ENCODE measurements around the gene TTC8.
"Not testable (repeated sequence)": the region's sequence is repeated elsewhere in the genome, so short reads cannot be mapped to it uniquely, and the experiment has no call there.

The TTC8 gene

DNA sequence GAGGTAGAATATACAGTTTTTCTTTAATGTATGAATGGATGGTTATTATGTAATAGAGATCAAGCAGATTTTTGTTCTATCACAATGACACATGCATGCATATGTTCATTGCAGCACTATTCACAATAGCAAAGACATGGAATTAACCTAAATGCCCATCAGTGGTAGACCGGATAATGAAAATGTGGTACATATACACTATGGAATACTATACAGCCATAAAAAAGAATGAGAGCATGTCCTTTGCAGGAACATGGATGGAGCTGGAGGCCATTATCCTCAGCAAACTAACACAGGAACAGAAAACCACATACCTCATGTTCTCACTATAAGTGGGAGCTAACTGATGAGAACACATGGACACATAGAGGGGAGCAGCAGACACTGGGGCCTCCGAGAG lies 34.7 kb downstream of the TTC8 start:
- not testable (repeated sequence) for FAIRE-seq; DNase-seq (ENCODE audit: insufficient read length, low spot score)

DNA sequence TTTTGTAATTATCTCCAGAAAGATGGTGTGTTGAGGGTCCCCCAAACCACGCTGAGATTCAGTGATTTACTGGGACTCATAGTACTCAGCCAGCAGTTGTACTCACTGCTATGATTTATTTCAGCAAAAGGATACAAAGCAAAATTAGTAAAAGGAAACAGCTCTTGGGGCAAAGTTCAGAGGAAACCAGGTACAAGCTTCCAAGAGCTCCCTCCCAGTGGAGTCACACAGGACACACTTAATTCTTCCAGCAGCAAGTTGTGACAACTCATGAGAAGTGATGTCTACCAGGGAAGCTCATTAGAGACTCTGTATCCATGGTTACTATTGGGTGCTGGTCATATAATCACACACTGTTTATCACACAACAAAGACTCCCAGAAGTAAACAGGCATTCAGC lies 38.7 kb downstream of the TTC8 start:
- DNase-seq (ENCODE audit: insufficient read length, low spot score) (no peak), FAIRE-seq (no peak)

DNA sequence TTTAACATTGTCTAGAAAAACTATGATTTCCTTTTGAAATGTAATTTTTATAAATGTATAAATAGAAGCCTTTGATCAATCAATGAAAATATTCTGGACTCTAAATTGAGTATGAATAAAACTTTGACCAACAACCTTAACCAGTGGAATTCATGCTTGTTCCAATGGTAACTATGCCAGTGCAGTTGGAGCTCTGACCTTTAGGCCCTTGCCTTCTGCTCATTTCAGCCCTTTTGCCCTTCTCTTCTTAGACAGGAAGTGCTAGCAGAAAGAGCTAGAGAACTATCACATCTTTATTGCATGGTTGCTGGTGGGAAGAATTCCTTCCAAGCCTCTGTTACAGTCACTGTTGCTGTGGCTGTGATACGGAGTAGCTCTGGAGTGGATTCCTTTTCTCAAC lies 39.7 kb downstream of the TTC8 start:
- FAIRE-seq (no peak), DNase-seq (ENCODE audit: insufficient read length, low spot score) (no peak)

GRCh38 chr14:88866305-88866704 lies 41.9 kb downstream of the TTC8 start:
- FAIRE-seq (no peak), DNase-seq (ENCODE audit: insufficient read length, low spot score) (no peak)

DNA sequence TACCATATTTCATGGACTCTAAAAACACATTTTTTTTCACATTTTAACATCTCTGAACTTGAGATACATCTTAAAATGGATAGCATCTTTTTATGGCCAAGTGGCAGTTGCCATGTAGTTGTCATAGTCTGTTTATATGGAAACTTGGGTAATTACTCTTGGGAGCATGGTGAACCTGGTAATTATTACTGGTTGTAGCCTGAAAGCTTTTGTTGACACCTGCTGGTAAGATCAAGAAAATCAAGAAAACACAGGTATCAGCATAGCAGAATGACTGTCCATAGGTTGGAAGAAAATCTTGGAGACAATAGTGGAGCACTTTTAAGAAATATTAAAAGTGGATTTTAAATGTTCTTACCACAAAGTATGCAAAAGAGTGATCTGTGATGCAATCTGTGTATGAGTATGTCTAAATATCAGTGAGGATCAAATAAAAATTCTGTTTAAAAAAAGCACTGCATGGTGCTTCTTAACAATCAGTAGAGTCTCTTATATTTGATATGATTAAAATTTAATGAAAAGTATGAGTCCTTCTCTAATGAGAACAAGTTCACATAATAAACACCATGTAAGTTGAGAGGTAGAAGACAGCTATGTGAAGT lies 44.2 kb downstream of the TTC8 start:
- FAIRE-seq: no peak
- no peak for DNase-seq (ENCODE audit: insufficient read length, low spot score)

- DNase-seq (ENCODE audit: insufficient read length, low spot score) (no peak), FAIRE-seq (no peak)
Measured at GRCh38 chr14:88870777-88871176, 46.3 kb downstream of the TTC8 start.

DNA sequence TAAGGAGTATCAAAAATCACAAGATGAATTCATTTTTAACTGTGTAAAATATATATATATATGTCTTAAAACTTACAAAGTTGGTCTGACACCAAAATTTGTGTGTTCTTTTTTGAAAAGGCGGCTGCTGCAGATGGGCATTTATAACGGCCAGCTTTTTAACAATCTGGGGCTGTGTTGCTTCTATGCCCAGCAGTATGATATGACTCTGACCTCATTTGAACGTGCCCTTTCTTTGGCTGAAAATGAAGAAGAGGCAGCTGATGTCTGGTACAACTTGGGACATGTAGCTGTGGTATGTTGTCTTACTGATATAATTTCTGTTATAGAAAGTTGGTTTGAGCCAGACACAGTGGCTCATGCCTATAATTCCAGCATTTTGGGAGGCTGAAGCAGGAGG lies 47.0 kb downstream of the TTC8 start:
- DNase-seq (ENCODE audit: insufficient read length, low spot score) (no peak), FAIRE-seq (no peak)

DNA sequence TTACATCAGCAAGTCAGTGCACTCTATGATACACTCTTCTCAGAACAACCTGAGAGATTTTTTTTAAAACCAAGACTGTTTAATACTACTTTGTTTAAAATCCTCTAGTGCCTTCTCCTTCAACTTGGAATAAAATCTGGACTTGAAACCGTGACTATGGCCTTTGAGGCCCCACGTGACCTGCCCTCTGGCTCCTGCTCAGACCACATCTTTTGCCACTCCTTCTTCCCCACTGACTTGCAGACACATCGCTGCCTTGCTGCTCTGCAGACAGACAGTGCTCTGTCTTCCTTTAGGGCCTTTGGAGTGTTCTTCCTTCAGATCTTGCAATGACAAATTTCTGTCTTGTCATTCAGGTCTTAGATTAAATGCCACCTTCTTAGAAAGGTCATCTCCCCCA lies 48.5 kb downstream of the TTC8 start:
- FAIRE-seq: no peak
- no peak for DNase-seq (ENCODE audit: insufficient read length, low spot score)

- no peak for DNase-seq (ENCODE audit: insufficient read length, low spot score)
- no peak for FAIRE-seq
Measured at GRCh38 chr14:88877192-88877591, 52.7 kb downstream of the TTC8 start.

- DNase-seq (ENCODE audit: insufficient read length, low spot score) (peak; percentile 4), FAIRE-seq (no peak)
Measured at GRCh38 chr14:88879022-88879421, 54.6 kb downstream of the TTC8 start.

DNA sequence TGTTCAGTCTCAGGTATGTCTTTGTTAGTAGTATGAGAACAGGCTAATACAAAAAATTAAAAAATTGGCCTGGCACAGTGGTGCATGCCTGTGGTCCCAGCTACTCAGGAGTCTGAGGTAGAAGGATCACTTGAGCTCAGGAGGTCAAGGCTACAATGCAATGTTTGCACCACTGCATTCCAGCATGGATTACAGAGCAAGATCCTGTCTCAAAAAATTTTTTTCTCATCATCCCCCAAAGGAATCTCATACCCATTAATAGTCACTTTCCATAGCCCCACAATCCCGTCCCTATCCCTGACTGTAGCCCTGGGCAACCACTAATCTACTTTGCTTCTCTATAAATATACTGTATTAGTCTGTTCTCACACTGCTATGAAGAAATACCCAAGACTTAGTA lies 57.8 kb downstream of the TTC8 start:
- no peak for DNase-seq (ENCODE audit: insufficient read length, low spot score)
- FAIRE-seq: no peak

DNA sequence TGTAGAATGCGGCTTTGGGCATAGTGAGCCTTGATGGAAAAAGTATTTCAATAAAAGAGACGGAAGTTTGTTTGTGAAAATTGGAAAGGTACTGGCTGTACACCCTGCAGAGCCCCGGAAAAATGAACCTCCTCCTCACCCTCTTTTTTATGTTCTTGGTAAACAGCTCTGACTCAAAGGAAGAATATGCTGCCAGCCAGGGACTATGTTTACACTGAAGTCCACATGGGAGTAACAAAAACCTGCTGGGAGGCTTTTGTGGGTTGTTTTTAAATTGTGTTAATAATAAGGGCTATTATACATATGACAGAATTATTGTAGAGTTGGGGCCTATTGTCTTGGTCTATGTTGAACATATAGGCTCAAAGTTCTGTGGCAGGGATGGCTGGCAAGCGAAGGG lies 70.7 kb downstream of the TTC8 start:
- FAIRE-seq (no peak), DNase-seq (ENCODE audit: insufficient read length, low spot score) (no peak)

DNA sequence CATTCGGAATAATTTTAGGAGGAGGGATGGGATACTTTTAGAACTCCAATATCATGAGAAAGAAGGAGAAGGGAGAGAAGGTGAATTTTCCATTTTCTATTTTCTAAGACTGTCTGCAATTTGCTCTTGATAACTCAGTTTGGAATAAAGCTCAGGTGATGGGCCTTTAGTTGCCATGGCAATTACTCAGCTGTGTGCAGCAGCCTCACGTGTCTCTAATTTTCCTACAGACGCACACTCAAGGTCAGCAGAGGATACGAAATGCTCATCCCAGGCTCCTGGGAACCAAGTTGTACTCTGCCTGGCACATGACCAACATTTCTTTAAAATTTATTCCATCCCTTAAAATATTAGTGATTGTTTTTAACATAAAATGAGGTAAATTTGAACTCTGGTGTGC lies 76.7 kb downstream of the TTC8 start:
- no peak for FAIRE-seq

DNA sequence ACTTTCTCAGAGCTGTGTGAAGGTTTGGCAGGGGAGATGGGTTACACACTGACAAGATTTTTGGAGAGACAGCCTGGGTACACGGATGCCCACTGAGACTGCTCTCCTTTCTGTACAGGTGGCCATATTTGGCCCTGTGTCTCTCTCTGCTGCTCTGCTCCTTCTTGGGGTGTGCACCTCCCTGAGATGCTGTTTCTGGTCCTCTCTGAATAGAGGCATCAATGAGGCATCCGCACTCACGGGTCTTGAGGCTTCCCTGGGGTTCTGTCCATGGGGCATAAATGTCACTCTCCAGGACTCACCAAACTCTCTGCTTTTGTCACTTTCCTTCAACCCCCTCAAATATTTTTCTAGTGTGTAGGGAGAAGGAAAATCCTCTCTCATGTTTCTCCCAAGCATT lies 77.5 kb downstream of the TTC8 start:
- FAIRE-seq: no peak
- no peak for DNase-seq (ENCODE audit: insufficient read length, low spot score)

More for the DNA sequence above, 76.7 kb downstream of the TTC8 start:
- DNase-seq (ENCODE audit: insufficient read length, low spot score): no peak

GRCh38 chr14:88902850-88903249 lies 78.4 kb downstream of the TTC8 start:
- FAIRE-seq: peak; percentile 73
- DNase-seq (ENCODE audit: insufficient read length, low spot score): no peak

- DNase-seq (ENCODE audit: insufficient read length, low spot score) (no peak), FAIRE-seq (no peak)
Measured at GRCh38 chr14:88904206-88904647, 79.8 kb downstream of the TTC8 start.

- DNase-seq (ENCODE audit: insufficient read length, low spot score): no peak
- FAIRE-seq: no peak
Measured at GRCh38 chr14:88904864-88905263, 80.4 kb downstream of the TTC8 start.

GRCh38 chr14:88908216-88908615 lies 83.8 kb downstream of the TTC8 start:
- DNase-seq (ENCODE audit: insufficient read length, low spot score) (no peak), FAIRE-seq (no peak)

DNA sequence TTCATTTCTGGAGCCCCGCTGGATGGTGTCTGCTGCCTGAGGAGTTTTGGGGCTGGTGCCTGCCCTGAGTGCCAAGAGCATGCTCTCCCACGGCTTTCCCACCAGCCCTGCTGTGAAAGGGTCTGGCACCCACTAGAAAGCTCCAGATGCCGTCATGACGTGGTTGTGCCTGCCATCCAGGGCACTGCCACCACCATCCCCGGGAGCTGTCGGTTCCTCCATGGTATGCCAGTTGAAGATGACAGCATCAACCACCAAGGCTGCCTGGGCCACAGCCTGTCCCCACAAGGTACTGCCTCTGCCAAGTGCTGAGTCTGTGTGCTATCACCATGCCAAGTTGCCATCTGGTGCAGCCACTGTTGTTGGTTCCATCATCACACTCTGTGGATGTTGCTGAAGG lies 85.9 kb downstream of the TTC8 start:
- DNase-seq (ENCODE audit: insufficient read length, low spot score): no peak
- FAIRE-seq: no peak

- DNase-seq (ENCODE audit: insufficient read length, low spot score) (no peak), FAIRE-seq (no peak)
Measured at GRCh38 chr14:88911809-88912208, 87.4 kb downstream of the TTC8 start.

GRCh38 chr14:88914956-88915355 lies 90.5 kb downstream of the TTC8 start:
- DNase-seq (ENCODE audit: insufficient read length, low spot score) (no peak), FAIRE-seq (no peak)

GRCh38 chr14:88919502-88919901 lies 95.1 kb downstream of the TTC8 start:
- DNase-seq (ENCODE audit: insufficient read length, low spot score) (no peak), FAIRE-seq (no peak)
